HG02759 (cell line): Measurements from ENCODE around the gene NSF.
"Not testable (repeated sequence)": the region's sequence is repeated elsewhere in the genome, so short reads cannot be mapped to it uniquely, and the experiment has no call there.

ENCODE experiments used
- ATAC-seq: cut with Tn5 transposase; IDR thresholded peaks from one replicate; pipeline ENCODE4 v1.9.1; 2021; ENCODE audit warnings: mild to moderate bottlenecking, moderate library complexity; ENCODE audit not compliant: unreplicated experiment

Gene NSF

GRCh38 chr17:46772475-46773220 is 182.2 kb downstream of the NSF start:
- ATAC-seq = no peak

GRCh38 chr17:46773221-46773605 is 182.7 kb downstream of the NSF start:
- no peak for ATAC-seq

- ATAC-seq = no peak
Measured at GRCh38 chr17:46773676-46774075, 183.2 kb downstream of the NSF start.

- ATAC-seq = no peak
Measured at GRCh38 chr17:46774108-46774737, 183.8 kb downstream of the NSF start.

- ATAC-seq = no peak
Measured at GRCh38 chr17:46776298-46777005, 186.0 kb downstream of the NSF start.

GRCh38 chr17:46777943-46778915 is 187.8 kb downstream of the NSF start:
- no peak for ATAC-seq

- ATAC-seq = no peak
Measured at GRCh38 chr17:46780003-46780373, 189.5 kb downstream of the NSF start.

GRCh38 chr17:46782250-46782953 is 191.9 kb downstream of the NSF start:
- ATAC-seq = no peak

- no peak for ATAC-seq
Measured at GRCh38 chr17:46783031-46783593, 192.6 kb downstream of the NSF start.

GRCh38 chr17:46785696-46786095 is 195.2 kb downstream of the NSF start:
- no peak for ATAC-seq

GRCh38 chr17:46787478-46787877 is 197.0 kb downstream of the NSF start:
- ATAC-seq = no peak

GRCh38 chr17:46788300-46788699 is 197.8 kb downstream of the NSF start:
- no peak for ATAC-seq

GRCh38 chr17:46788796-46789195 is 198.3 kb downstream of the NSF start:
- no peak for ATAC-seq

- ATAC-seq = no peak
Measured at GRCh38 chr17:46789610-46790009, 199.1 kb downstream of the NSF start.

- no peak for ATAC-seq
Measured at GRCh38 chr17:46790216-46790615, 199.7 kb downstream of the NSF start.

GRCh38 chr17:46791531-46791930 is 201.1 kb downstream of the NSF start:
- no peak for ATAC-seq

- ATAC-seq = no peak
Measured at GRCh38 chr17:46792071-46792470, 201.6 kb downstream of the NSF start.

GRCh38 chr17:46793023-46793422 is 202.6 kb downstream of the NSF start:
- not testable (repeated sequence) for ATAC-seq

- no peak for ATAC-seq
Measured at GRCh38 chr17:46793541-46793940, 203.1 kb downstream of the NSF start.

GRCh38 chr17:46794318-46794717 is 203.8 kb downstream of the NSF start:
- ATAC-seq = no peak
